ENCODE measurements around the gene RNF207. TPM values are rescaled to one million over a fixed set of nuclear protein-coding genes. Genes with fewer than 3 reads are reported as not detected.

RNF207 gene
- total and polyA plus RNA-seq, 4 donors, result 8.0 to 14.4 (median 12.3) TPM

DNA sequence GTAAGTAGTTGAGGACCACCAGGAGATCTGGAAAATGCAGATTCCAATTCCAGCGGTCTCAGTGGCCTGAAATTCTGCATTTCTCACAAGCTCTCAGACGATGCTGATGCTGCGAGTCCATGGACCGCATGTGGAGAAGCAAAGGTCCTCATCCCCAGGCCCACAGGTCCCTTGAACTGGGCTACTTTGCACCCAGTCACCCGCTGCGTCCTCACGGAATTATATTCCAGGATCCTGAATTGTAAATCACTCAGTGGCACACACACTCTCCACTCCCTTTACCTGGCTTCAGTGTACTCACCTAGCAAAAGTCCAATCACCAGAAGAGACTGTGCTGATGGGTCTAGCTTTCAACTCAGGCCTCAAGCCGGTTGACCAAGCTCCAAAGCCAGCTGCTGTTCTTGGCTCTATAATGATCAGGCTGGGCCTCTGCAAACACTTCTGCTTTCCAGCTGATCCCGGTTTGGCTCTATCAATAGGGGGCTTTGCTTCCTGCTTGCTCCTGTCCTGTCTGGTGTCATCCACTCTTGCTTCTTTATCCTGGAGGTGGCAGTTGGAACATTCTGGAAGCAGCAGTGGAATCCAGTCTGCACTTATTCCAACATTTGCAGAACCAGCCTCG is 5.6 kb upstream of the RNF207 start:
- Histone ChIP-seq H3K9me3 (ENCODE audit: control insufficient read depth in 4 of 4, insufficient read depth in 3 of 4, low read length in 3 of 4) (no peaks in the 10 kb centered on the region), H3K27ac (ENCODE audit: low read depth in 1 of 2, low read length in 1 of 2) (peak overlapping the region; percentile 81 to 83), H3K27me3 (ENCODE audit: control insufficient read depth in 3 of 3, insufficient read depth in 3 of 3, low read length in 2 of 3) (peaks cover 0 to 5% (median 0%) of the 10 kb centered on the region in 3 donors), H3K36me3 (ENCODE audit: control insufficient read depth in 4 of 4, insufficient read depth in 4 of 4, low read length in 4 of 4) (peaks cover 0 to 9% (median 4%) of the 10 kb centered on the region in 4 donors), H3K4me1 (ENCODE audit: control insufficient read depth in 5 of 5, insufficient read depth in 5 of 5, low read length in 5 of 5) (peaks cover 0 to 27% (median 10%) of the 10 kb centered on the region in 5 donors), H3K4me3 (no peak overlapping the region), H3K9ac (ENCODE audit: insufficient read depth in 1 of 2, low read length in 2 of 2) (peak overlapping the region in 1 of 2 donors; percentile 75)
- TF ChIP-seq, protein P1, sequence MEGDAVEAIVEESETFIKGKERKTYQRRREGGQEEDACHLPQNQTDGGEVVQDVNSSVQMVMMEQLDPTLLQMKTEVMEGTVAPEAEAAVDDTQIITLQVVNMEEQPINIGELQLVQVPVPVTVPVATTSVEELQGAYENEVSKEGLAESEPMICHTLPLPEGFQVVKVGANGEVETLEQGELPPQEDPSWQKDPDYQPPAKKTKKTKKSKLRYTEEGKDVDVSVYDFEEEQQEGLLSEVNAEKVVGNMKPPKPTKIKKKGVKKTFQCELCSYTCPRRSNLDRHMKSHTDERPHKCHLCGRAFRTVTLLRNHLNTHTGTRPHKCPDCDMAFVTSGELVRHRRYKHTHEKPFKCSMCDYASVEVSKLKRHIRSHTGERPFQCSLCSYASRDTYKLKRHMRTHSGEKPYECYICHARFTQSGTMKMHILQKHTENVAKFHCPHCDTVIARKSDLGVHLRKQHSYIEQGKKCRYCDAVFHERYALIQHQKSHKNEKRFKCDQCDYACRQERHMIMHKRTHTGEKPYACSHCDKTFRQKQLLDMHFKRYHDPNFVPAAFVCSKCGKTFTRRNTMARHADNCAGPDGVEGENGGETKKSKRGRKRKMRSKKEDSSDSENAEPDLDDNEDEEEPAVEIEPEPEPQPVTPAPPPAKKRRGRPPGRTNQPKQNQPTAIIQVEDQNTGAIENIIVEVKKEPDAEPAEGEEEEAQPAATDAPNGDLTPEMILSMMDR (IDR thresholded peaks at IDR 0.05; ENCODE audit: control extremely low read depth, extremely low read depth), result no peak
- DNase-seq, result no peak
- no peak for ATAC-seq (ENCODE audit: insufficient read depth, low FRiP score)
- WGBS, 2 donors, result 69 to 74% methylated on average over 10 of the region's 10 CpGs

DNA sequence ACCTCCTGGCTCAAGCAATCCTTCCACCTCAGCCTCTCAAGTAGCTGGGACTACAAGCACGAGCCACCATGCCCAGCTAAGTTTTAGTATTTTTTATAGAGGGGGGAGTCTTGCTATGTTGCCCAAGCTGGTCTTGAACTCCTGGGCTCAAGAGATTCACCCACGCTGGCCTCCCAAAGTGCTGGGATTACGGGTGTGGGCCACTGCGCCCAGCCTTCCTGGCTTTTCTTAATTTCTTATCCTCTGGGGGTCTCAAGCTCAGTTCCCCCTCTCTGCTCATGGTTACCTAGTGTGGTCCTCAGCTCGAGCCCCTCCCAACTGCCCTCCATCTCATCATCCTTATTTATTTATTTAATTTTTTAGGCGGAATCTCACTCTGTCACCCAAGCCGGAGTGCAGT is 3.7 kb upstream of the RNF207 start:
- WGBS, 2 donors, result 88 to 93% methylated on average over 7 of the region's 7 CpGs
- Histone ChIP-seq H3K27me3 (ENCODE audit: control insufficient read depth in 3 of 3, insufficient read depth in 3 of 3, low read length in 2 of 3) (peaks cover 0 to 13% (median 7%) of the 10 kb centered on the region in 3 donors), H3K4me1 (ENCODE audit: control insufficient read depth in 5 of 5, insufficient read depth in 5 of 5, low read length in 5 of 5) (peaks cover 4 to 34% (median 10%) of the 10 kb centered on the region in 5 donors), H3K9me3 (ENCODE audit: control insufficient read depth in 4 of 4, insufficient read depth in 3 of 4, low read length in 3 of 4) (no peaks in the 10 kb centered on the region), H3K36me3 (ENCODE audit: control insufficient read depth in 4 of 4, insufficient read depth in 4 of 4, low read length in 4 of 4) (peaks cover 0 to 3% (median 0%) of the 10 kb centered on the region in 4 donors), H3K27ac (ENCODE audit: low read depth in 1 of 2, low read length in 1 of 2) (no peak overlapping the region), H3K9ac (ENCODE audit: insufficient read depth in 1 of 2, low read length in 2 of 2) (no peak overlapping the region), H3K4me3 (no peak overlapping the region)
- TF ChIP-seq, protein P1 (IDR thresholded peaks at IDR 0.05; ENCODE audit: control extremely low read depth, extremely low read depth), result no peak
- no peak for DNase-seq
- no peak for ATAC-seq (ENCODE audit: insufficient read depth, low FRiP score)

DNA sequence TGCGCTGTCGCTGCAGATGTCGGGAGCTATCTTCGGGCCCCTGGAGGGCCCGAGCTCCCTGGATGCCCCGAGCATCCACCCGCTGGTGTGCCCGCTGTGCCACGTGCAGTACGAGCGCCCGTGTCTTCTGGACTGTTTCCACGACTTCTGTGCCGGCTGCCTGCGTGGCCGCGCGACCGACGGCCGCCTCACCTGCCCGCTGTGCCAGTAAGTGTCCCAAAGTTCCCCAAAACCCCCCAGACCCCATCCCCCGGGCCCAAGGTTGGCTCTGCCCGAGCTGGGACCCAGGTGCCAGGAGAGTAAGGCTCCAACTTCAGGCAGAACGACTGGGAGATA is 569 bp downstream of the RNF207 start:
- WGBS, 2 donors, result 12% methylated on average over 20 to 25 of the region's 25 CpGs
- no peak for ATAC-seq (ENCODE audit: insufficient read depth, low FRiP score)
- TF ChIP-seq, protein P1 (IDR thresholded peaks at IDR 0.05; ENCODE audit: control extremely low read depth, extremely low read depth), result no peak
- Histone ChIP-seq H3K27me3 (ENCODE audit: control insufficient read depth in 3 of 3, insufficient read depth in 3 of 3, low read length in 2 of 3) (peaks cover 0 to 21% (median 12%) of the 10 kb centered on the region in 3 donors), H3K9ac (ENCODE audit: insufficient read depth in 1 of 2, low read length in 2 of 2) (no peak overlapping the region), H3K36me3 (ENCODE audit: control insufficient read depth in 4 of 4, insufficient read depth in 4 of 4, low read length in 4 of 4) (no peaks in the 10 kb centered on the region), H3K9me3 (ENCODE audit: control insufficient read depth in 4 of 4, insufficient read depth in 3 of 4, low read length in 3 of 4) (no peaks in the 10 kb centered on the region), H3K27ac (ENCODE audit: low read depth in 1 of 2, low read length in 1 of 2) (peak overlapping the region in 1 of 2 donors; percentile 98), H3K4me1 (ENCODE audit: control insufficient read depth in 5 of 5, insufficient read depth in 5 of 5, low read length in 5 of 5) (peaks cover 0 to 20% (median 4%) of the 10 kb centered on the region in 5 donors), H3K4me3 (peak overlapping the region; percentile 77)
- no peak for DNase-seq
